Measurements from ENCODE around the gene UCMA.

- TF ChIP-seq CTCF (IDR thresholded peaks at IDR 0.05) (no peak), POLR2A (IDR thresholded peaks at IDR 0.05) (no peak)
Measured at GRCh38 chr10:13193637-13194036, 40.5 kb downstream of the UCMA start.

Data from body of pancreas (tissue), 4 donors.